Measurements from ENCODE around the gene MAN1A1.

Gene MAN1A1

GRCh38 chr6:119142637-119143036, 206.9 kb downstream of the MAN1A1 start:
- Histone ChIP-seq H3F3A (ENCODE audit: insufficient read depth, low read length) (peaks cover 12% of the 10 kb centered on the region), H2AFZ (ENCODE audit: low read length) (no peak overlapping the region), H4K20me1 (ENCODE audit: insufficient read depth, low read length) (no peaks in the 10 kb centered on the region), H3K4me1 (ENCODE audit: low read length) (peaks cover 36% of the 10 kb centered on the region), H3K27ac (ENCODE audit: low read length) (no peak overlapping the region), H3K9ac (ENCODE audit: low read length) (no peak overlapping the region), H3K4me3 (ENCODE audit: low read length) (no peak overlapping the region), H3K36me3 (replicated peaks; ENCODE audit: insufficient read depth, low read length) (no peaks in the 10 kb centered on the region), H3K9me2 (replicated peaks; ENCODE audit: insufficient read depth, low read length) (no peaks in the 10 kb centered on the region), H3K4me2 (ENCODE audit: low read depth, low read length) (no peak overlapping the region), H3K9me3 (replicated peaks; ENCODE audit: insufficient read depth, low read length) (no peaks in the 10 kb centered on the region), H3K79me2 (ENCODE audit: low read length) (no peaks in the 10 kb centered on the region), H3K27me3 (replicated peaks; ENCODE audit: insufficient read depth, low read length) (no peaks in the 10 kb centered on the region)
- TF ChIP-seq EZH2 (optimal IDR thresholded peaks at IDR 0.05; ENCODE audit: low read depth, low read length) = no peak
- DNase-seq = no peak

- Histone ChIP-seq H3K4me2 (ENCODE audit: low read depth, low read length) (no peak overlapping the region), H3F3A (ENCODE audit: insufficient read depth, low read length) (peaks cover 8% of the 10 kb centered on the region), H3K27me3 (replicated peaks; ENCODE audit: insufficient read depth, low read length) (no peaks in the 10 kb centered on the region), H4K20me1 (ENCODE audit: insufficient read depth, low read length) (no peaks in the 10 kb centered on the region), H3K79me2 (ENCODE audit: low read length) (no peaks in the 10 kb centered on the region), H2AFZ (ENCODE audit: low read length) (no peak overlapping the region), H3K27ac (ENCODE audit: low read length) (no peak overlapping the region), H3K4me1 (ENCODE audit: low read length) (peaks cover 33% of the 10 kb centered on the region), H3K4me3 (ENCODE audit: low read length) (no peak overlapping the region), H3K9ac (ENCODE audit: low read length) (no peak overlapping the region), H3K9me3 (replicated peaks; ENCODE audit: insufficient read depth, low read length) (no peaks in the 10 kb centered on the region), H3K9me2 (replicated peaks; ENCODE audit: insufficient read depth, low read length) (no peaks in the 10 kb centered on the region), H3K36me3 (replicated peaks; ENCODE audit: insufficient read depth, low read length) (no peaks in the 10 kb centered on the region)
- TF ChIP-seq EZH2phosphoT487 (IDR thresholded peaks at IDR 0.05; ENCODE audit: low read length) = no peak
- TF ChIP-seq, protein P1, sequence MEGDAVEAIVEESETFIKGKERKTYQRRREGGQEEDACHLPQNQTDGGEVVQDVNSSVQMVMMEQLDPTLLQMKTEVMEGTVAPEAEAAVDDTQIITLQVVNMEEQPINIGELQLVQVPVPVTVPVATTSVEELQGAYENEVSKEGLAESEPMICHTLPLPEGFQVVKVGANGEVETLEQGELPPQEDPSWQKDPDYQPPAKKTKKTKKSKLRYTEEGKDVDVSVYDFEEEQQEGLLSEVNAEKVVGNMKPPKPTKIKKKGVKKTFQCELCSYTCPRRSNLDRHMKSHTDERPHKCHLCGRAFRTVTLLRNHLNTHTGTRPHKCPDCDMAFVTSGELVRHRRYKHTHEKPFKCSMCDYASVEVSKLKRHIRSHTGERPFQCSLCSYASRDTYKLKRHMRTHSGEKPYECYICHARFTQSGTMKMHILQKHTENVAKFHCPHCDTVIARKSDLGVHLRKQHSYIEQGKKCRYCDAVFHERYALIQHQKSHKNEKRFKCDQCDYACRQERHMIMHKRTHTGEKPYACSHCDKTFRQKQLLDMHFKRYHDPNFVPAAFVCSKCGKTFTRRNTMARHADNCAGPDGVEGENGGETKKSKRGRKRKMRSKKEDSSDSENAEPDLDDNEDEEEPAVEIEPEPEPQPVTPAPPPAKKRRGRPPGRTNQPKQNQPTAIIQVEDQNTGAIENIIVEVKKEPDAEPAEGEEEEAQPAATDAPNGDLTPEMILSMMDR (IDR thresholded peaks at IDR 0.05; ENCODE audit: low read length) = no peak
- TF ChIP-seq EZH2 (optimal IDR thresholded peaks at IDR 0.05; ENCODE audit: low read depth, low read length) = no peak
- no peak for DNase-seq
Measured at GRCh38 chr6:119142041-119142440, 207.5 kb downstream of the MAN1A1 start.

- Histone ChIP-seq H3K27ac (ENCODE audit: low read length) (no peak overlapping the region), H3K36me3 (replicated peaks; ENCODE audit: insufficient read depth, low read length) (no peaks in the 10 kb centered on the region), H3K4me3 (ENCODE audit: low read length) (no peak overlapping the region), H4K20me1 (ENCODE audit: insufficient read depth, low read length) (no peaks in the 10 kb centered on the region), H3K4me2 (ENCODE audit: low read depth, low read length) (no peak overlapping the region), H2AFZ (ENCODE audit: low read length) (no peak overlapping the region), H3F3A (ENCODE audit: insufficient read depth, low read length) (peaks cover 8% of the 10 kb centered on the region), H3K9me3 (replicated peaks; ENCODE audit: insufficient read depth, low read length) (no peaks in the 10 kb centered on the region), H3K4me1 (ENCODE audit: low read length) (peaks cover 20% of the 10 kb centered on the region), H3K27me3 (replicated peaks; ENCODE audit: insufficient read depth, low read length) (no peaks in the 10 kb centered on the region), H3K79me2 (ENCODE audit: low read length) (no peaks in the 10 kb centered on the region), H3K9ac (ENCODE audit: low read length) (no peak overlapping the region), H3K9me2 (replicated peaks; ENCODE audit: insufficient read depth, low read length) (no peaks in the 10 kb centered on the region)
- no peak for DNase-seq
- no peak for TF ChIP-seq EZH2phosphoT487 (IDR thresholded peaks at IDR 0.05; ENCODE audit: low read length)
- TF ChIP-seq, protein P1 (IDR thresholded peaks at IDR 0.05; ENCODE audit: low read length) = no peak
- no peak for TF ChIP-seq EZH2 (optimal IDR thresholded peaks at IDR 0.05; ENCODE audit: low read depth, low read length)
Measured at GRCh38 chr6:119140196-119141140, 209.1 kb downstream of the MAN1A1 start.

Measured in MM.1S (cell line).